Spinal cord (tissue), 10 donors: Measurements from ENCODE around the gene NUP42. TPM values are rescaled to one million over a fixed set of nuclear protein-coding genes. Genes with fewer than 3 reads are reported as not detected.

ENCODE experiments used
- DNase-seq, 6 donors: peaks; one replicate each; pipeline versions ENCODE4 v3.0.0 to v3.0.0-alpha.2; 2013 to 2015; ENCODE audit warnings: low spot score in 6 of 6, low read depth in 4 of 6
- H3K27ac ChIP-seq: one replicate; pipeline ENCODE4 v1.5.1; 2013; ENCODE audit warnings: low read depth, low read length, control low read depth
- H3K27me3 ChIP-seq: one replicate; pipeline ENCODE4 v1.6.1; 2013; ENCODE audit warnings: low read length; ENCODE audit not compliant: control insufficient read depth, insufficient read depth
- H3K36me3 ChIP-seq: one replicate; pipeline ENCODE4 v1.6.1; 2013; ENCODE audit warnings: low read length; ENCODE audit not compliant: control insufficient read depth, insufficient read depth
- H3K4me1 ChIP-seq: one replicate; pipeline ENCODE4 v1.6.1; 2013; ENCODE audit warnings: low read length; ENCODE audit not compliant: control insufficient read depth, insufficient read depth
- H3K4me3 ChIP-seq: one replicate; pipeline ENCODE4 v1.5.1; 2013; ENCODE audit warnings: low read depth, low read length, control low read depth
- H3K9me3 ChIP-seq: one replicate; pipeline ENCODE4 v1.6.1; 2013; ENCODE audit warnings: low read length; ENCODE audit not compliant: control insufficient read depth, insufficient read depth
- WGBS: methylation state at CpG from one replicate; pipeline ENCODE4 v1.1.5; 2013; ENCODE audit warnings: missing lambda C conversion rate; ENCODE audit not compliant: insufficient coverage; 5-methylcytosine and 5-hydroxymethylcytosine counted together
- polyA plus RNA-seq, 2 donors: library from polyadenylated mRNA; unstranded; fragments of 120-200 nt; gene quantifications; one replicate each; pipeline ENCODE4 v1.2.1, GENCODE V29; 2013; ENCODE audit not compliant: insufficient read length in 2 of 2
- total RNA-seq, 2 donors: library from RNA; depleted of rRNA in 1 of 2; stranded (reverse); fragments of 120-200 nt in 1 of 2; fragments of >200 nt in 1 of 2; gene quantifications; one replicate each; pipeline versions ENCODE4 v1.2.3 to v1.2.4, GENCODE V29; 2013 to 2014
- donor health status: healthy.

The NUP42 gene
- total and polyA plus RNA-seq, 4 donors, result 57.0 to 83.6 (median 63.6) TPM

DNA sequence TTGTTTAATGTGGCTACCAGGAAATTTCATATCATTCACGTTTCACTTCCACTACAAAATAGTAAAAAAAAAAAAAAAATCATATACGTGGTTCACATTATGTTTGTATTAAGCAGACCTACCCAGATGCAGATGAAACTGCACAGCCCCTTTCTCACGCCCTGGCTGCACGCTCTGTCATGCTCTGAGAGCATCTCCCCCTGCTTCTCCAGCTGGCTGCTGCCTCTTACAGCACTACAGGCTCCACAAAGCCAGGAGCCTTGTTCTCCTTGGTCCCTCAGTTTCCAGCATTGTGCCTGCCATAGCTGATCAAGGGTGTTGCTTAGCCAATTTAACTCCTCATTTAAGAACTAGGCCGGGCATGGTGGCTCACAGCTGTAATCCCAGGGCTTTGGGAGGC lies 57.9 kb downstream of the NUP42 start:
- H3K36me3 ChIP-seq, result no peaks in the 10 kb centered on the region
- no peaks in the 10 kb centered on the region for H3K27me3 ChIP-seq
- no peak for DNase-seq
- no peak overlapping the region for H3K27ac ChIP-seq
- 83% methylated on average over 3 of the region's 5 CpGs for WGBS
- H3K4me1 ChIP-seq, result peaks cover 2% of the 10 kb centered on the region
- H3K9me3 ChIP-seq, result no peaks in the 10 kb centered on the region
- no peak overlapping the region for H3K4me3 ChIP-seq

DNA sequence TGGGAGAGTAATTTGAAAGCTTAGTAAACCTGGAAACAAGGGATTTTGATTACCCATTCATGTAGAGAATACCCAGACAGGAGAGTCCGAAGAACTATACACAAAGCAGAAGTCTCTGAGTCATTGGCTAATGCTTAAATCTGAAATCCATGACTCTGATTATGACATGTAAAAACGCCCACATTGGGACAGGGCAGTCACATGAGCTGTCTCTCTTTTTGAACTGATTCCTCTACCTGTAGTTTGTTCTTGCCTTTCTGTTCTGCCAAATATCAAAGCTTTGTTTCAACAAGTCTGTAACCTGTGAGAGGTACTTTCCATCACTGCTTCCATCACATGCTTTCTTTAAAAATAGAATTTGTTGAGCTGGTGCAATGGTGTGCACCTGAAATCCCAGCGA lies 60.5 kb downstream of the NUP42 start:
- WGBS, result 83% methylated on average over 2 of the region's 3 CpGs
- Histone ChIP-seq H3K27ac (no peak overlapping the region), H3K4me3 (no peak overlapping the region), H3K4me1 (peaks cover 5% of the 10 kb centered on the region), H3K27me3 (peaks cover 3% of the 10 kb centered on the region), H3K36me3 (no peaks in the 10 kb centered on the region), H3K9me3 (no peaks in the 10 kb centered on the region)
- no peak for DNase-seq

DNA sequence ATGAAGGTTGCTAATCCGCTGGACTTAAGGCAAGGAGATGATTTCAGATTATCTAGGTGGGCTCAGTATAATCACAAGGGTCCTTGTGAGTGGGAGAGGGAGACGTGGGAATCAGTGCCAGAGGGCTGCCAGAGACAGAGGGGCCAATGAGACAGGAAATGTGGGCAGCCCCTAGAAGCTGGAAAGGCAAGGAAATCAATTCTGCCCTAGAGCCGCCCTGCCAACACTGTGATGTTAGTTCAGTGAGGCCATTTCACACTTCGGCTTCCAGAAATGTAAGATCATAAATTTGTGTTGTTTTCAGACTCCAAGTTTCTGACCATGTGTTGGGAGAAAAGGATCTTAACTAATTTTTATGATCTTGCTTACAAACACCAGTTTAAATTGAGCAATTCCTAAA lies 61.1 kb downstream of the NUP42 start:
- WGBS, result 78% methylated on average over 2 of the region's 4 CpGs
- Histone ChIP-seq H3K36me3 (no peaks in the 10 kb centered on the region), H3K27me3 (peaks cover 10% of the 10 kb centered on the region), H3K9me3 (no peaks in the 10 kb centered on the region), H3K4me3 (no peak overlapping the region), H3K4me1 (peaks cover 12% of the 10 kb centered on the region), H3K27ac (no peak overlapping the region)
- DNase-seq, result no peak

DNA sequence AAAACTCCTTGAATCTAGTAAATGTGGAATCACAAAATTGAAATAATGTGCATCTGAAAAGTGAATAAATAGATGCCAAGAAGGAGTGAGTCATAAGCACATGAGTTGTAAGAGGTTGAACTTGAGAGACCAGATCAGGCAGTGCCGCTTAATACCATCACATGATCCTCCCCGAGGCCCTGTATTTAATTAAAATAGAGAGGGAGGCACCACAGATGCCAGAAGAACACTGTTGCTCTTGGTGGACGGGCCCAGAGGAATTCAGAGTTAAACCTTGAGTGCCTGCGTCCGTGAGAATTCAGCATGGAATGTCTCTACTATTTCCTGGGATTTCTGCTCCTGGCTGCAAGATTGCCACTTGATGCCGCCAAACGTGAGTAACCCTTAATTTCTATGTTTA lies 64.7 kb downstream of the NUP42 start, which contains the start of gene GPNMB:
GPNMB (plus strand) TSS at position 221 of the 400 bp plus-strand sequence; CDS start at position 304, 83 bp downstream.
- Histone ChIP-seq H3K9me3 (no peaks in the 10 kb centered on the region), H3K27me3 (peaks cover 20% of the 10 kb centered on the region), H3K4me3 (peak within 1 kb of the TSS; percentile 38), H3K4me1 (peaks cover 15% of the 10 kb centered on the region), H3K27ac (peak within 1 kb of the TSS; percentile 44), H3K36me3 (no peaks in the 10 kb centered on the region)
- no peak for DNase-seq
- 68% methylated on average over 6 of the region's 7 CpGs for WGBS

DNA sequence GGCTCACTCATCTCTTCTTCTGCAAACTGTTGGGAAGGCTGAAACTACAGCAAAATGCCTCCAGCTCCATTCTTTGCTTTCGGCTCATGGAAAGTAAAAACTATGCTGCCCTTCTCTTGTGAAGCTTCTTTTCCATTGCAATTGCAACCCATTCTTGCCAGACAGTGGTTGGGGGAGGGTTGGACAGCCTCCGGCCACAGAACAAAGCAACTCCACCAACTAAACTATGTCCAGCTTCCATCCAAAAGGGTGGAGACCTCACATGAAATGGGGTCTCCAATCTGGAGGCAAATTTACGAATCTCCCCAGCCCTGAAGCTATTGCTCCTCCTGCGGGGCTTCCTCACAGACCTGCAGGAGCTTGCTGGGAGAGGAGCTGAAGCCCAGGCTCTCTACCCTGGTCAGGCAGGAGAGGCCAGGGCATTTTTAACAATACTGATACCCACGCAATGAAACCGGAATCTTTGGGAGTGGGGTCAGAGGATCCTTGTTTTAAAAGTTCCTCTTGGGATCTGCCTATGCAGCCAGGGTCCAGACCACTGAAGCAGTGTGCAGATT lies 65.3 kb downstream of the NUP42 start:
- peak overlapping the region; percentile 44 for H3K27ac ChIP-seq
- H3K36me3 ChIP-seq, result no peaks in the 10 kb centered on the region
- peak overlapping the region; percentile 38 for H3K4me3 ChIP-seq
- H3K9me3 ChIP-seq, result no peaks in the 10 kb centered on the region
- no peak for DNase-seq
- peaks cover 15% of the 10 kb centered on the region for H3K4me1 ChIP-seq
- 83% methylated on average over 4 of the region's 6 CpGs for WGBS
- peaks cover 20% of the 10 kb centered on the region for H3K27me3 ChIP-seq

DNA sequence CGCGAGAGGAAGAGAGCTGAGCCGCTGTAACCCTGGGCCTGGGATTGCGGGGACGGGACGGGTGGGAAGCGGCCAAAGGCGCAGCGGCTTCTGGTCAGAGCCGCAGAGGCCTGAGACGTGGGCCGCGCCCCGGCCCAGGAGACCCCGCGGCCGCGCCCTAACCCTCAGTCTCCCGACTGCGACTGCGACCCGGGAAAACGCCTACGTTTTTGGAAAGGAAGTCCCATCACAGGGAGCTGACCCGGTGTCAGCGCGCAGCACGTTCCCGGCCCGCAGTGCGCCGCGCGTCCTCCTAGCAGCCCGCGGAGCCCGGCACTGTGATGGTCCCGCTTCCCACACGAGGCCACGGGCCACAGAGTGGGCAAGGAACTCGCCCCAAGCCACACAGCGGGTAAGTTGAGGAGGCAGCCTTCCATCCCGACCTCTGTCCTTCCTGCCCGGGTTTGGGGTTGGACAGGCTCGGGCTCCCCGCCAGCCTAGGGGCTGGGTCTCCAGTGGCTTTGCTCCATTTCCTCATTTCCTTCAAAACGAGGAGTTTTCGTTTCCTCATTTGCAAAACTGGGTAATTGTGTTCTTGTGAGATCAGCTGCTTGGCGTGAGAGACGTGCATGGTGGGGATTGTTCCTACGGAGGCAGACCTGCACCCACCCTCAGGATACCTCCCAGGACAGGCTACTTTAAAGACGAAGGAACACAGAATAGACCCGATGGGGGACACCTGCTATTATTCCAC lies 65.9 kb downstream of the NUP42 start:
- H3K27ac ChIP-seq, result peak overlapping the region; percentile 44
- 12% methylated on average over 46 of the region's 53 CpGs for WGBS
- H3K9me3 ChIP-seq, result no peaks in the 10 kb centered on the region
- peak overlapping the region; percentile 38 for H3K4me3 ChIP-seq
- H3K27me3 ChIP-seq, result peaks cover 20% of the 10 kb centered on the region
- peaks cover 15% of the 10 kb centered on the region for H3K4me1 ChIP-seq
- peak in 1 of 6 donors; percentile 26 for DNase-seq
- no peaks in the 10 kb centered on the region for H3K36me3 ChIP-seq

DNA sequence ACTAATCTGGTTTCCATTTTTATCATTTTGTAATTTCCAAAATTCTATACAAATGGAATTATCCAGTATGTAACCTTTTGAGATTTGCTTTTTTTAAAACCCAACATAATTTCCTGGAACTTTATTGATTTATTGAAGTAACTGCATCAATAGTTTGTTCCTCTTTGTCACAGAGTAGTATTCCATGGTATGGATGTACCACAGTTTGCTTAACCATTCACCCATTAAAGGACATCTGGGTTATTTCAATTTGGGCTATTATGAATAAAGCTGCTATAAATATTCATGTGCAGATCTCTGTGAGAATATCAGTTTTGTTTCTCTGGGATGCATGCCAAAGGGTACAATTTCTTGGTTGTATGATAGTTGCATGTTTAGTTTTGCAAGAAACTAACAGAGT lies 67.6 kb downstream of the NUP42 start:
- Histone ChIP-seq H3K27ac (no peak overlapping the region), H3K36me3 (no peaks in the 10 kb centered on the region), H3K4me3 (no peak overlapping the region), H3K9me3 (no peaks in the 10 kb centered on the region), H3K4me1 (peaks cover 15% of the 10 kb centered on the region), H3K27me3 (peaks cover 20% of the 10 kb centered on the region)
- DNase-seq, result no peak

Other genes starting within 250 kb of the NUP42 start
- 10 to 100 TPM; 27.2 to 52.7 TPM for gene HYCC1, start 167.9 kb upstream of the NUP42 start, total RNA-seq
- gene HYCC1, start 167.9 kb upstream of the NUP42 start, polyA plus RNA-seq, result 10 to 100 TPM; 15.9 to 27.1 TPM
- 10 to 100 TPM; 53.6 to 78.3 TPM for gene KLHL7, start 76.3 kb upstream of the NUP42 start, total RNA-seq
- gene KLHL7, start 76.3 kb upstream of the NUP42 start, polyA plus RNA-seq, result 10 to 100 TPM; 65.4 to 73.6 TPM
- gene GPNMB, start 64.7 kb downstream of the NUP42 start, total RNA-seq, result 10 to 100 TPM; 42.5 to 47.6 TPM
- gene GPNMB, start 64.7 kb downstream of the NUP42 start, polyA plus RNA-seq, result 10 to 100 TPM in 1 of 2 donors, 1 to 10 TPM in 1; 4.4 to 10.7 TPM
- gene MALSU1, start 117.3 kb downstream of the NUP42 start, total RNA-seq, result 10 to 100 TPM; 43.3 to 61.1 TPM
- gene MALSU1, start 117.3 kb downstream of the NUP42 start, polyA plus RNA-seq, result 10 to 100 TPM; 53.9 to 56.7 TPM